Measurements from ENCODE around the gene FBXL13. TPM values are rescaled to one million over a fixed set of nuclear protein-coding genes. Genes with fewer than 3 reads are reported as not detected.

Gene FBXL13
- total RNA-seq, 1 experiment from 2014 or later, result 1.3 TPM

DNA sequence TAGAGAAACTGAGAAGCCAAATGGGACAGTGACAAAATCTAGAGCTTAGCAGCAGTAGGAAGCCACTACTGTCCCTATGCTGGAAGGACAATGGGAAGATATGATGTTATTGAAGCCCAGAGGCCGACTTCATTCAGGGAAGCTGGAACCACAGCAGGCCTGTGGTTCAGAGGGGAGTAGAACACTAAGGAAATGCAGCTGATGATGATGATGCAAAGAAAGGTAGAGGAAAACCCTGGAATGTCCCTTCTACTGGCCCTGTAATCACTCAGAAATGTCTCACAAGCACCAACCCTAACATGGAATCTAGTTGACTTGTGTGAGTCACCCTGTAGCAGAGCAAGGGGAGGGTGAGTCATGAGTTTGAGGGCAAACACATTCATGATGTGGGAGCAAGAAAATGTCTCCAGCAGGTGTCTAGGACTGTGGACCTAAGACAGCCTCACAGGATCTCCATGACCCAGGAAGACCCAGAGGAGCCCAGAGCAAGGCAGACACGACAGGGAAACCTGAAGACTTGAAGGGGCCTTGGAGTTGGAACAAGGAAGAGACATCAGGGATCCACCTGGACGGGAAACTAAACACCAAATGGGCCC lies 198.8 kb downstream of the FBXL13 start:
- Histone ChIP-seq H3K4me3 (no peak overlapping the region), H3K36me3 (no peaks in the 10 kb centered on the region), H3K27me3 (no peaks in the 10 kb centered on the region), H3K9me3 (no peaks in the 10 kb centered on the region)
- peak; percentile 81 for DNase-seq

- H3K9me3 ChIP-seq, result no peaks in the 10 kb centered on the region
- DNase-seq, result no peak
- H3K4me3 ChIP-seq, result no peak overlapping the region
- no peaks in the 10 kb centered on the region for H3K36me3 ChIP-seq
- H3K27me3 ChIP-seq, result no peaks in the 10 kb centered on the region
Measured at GRCh38 chr7:102874966-102875365, 199.6 kb downstream of the FBXL13 start.

GRCh38 chr7:102874166-102874829 lies 200.3 kb downstream of the FBXL13 start:
- no peaks in the 10 kb centered on the region for H3K9me3 ChIP-seq
- DNase-seq, result peak; percentile 49
- H3K27me3 ChIP-seq, result no peaks in the 10 kb centered on the region
- no peaks in the 10 kb centered on the region for H3K36me3 ChIP-seq
- no peak overlapping the region for H3K4me3 ChIP-seq

DNA sequence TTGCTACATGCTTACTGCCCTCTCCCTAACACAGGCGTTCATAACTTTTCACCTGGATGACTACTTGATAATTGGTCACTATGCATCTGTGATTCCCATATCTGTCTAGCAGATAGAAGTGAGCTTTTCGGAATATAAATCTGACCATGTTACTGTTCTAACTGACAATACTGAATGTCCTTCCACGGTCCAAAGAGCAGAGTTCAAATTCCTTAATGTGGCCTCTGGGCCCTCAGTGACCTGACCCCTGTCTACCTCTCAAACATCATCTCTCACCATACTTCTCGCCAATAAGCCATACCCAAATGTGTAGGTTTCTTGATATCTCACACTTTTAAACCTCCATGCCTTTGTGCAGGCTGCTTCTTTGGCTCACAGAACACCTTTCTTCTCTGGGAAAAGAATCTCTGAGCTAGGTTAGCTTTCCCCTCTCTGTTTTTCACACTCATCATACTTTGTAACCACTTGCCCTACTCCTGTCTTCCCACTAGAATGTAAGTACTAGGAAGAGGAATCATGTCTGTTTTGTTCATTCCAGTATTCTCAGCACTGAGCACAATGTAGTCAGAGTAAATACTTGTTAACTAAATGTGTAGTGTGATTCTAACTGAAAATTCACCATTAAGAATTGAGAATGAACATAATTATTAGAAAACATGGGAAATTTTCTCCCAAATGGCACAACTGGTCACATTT lies 201.0 kb downstream of the FBXL13 start:
- H3K36me3 ChIP-seq, result no peaks in the 10 kb centered on the region
- no peaks in the 10 kb centered on the region for H3K27me3 ChIP-seq
- no peak for DNase-seq
- H3K4me3 ChIP-seq, result no peak overlapping the region
- H3K9me3 ChIP-seq, result no peaks in the 10 kb centered on the region

- Histone ChIP-seq H3K4me3 (no peak overlapping the region), H3K27me3 (no peaks in the 10 kb centered on the region), H3K36me3 (no peaks in the 10 kb centered on the region), H3K9me3 (no peaks in the 10 kb centered on the region)
- DNase-seq, result peak; percentile 28
Measured at GRCh38 chr7:102872460-102872859, 202.1 kb downstream of the FBXL13 start.

GRCh38 chr7:102869195-102869594 lies 205.4 kb downstream of the FBXL13 start:
- no peak for DNase-seq
- Histone ChIP-seq H3K36me3 (no peaks in the 10 kb centered on the region), H3K4me3 (no peak overlapping the region), H3K27me3 (no peaks in the 10 kb centered on the region), H3K9me3 (no peaks in the 10 kb centered on the region)

GRCh38 chr7:102866535-102867215 lies 207.9 kb downstream of the FBXL13 start:
- DNase-seq, result no peak
- no peaks in the 10 kb centered on the region for H3K27me3 ChIP-seq
- no peaks in the 10 kb centered on the region for H3K36me3 ChIP-seq
- H3K4me3 ChIP-seq, result no peak overlapping the region
- H3K9me3 ChIP-seq, result no peaks in the 10 kb centered on the region

GRCh38 chr7:102864958-102865357 lies 209.6 kb downstream of the FBXL13 start:
- Histone ChIP-seq H3K36me3 (no peaks in the 10 kb centered on the region), H3K27me3 (no peaks in the 10 kb centered on the region), H3K4me3 (no peak overlapping the region), H3K9me3 (no peaks in the 10 kb centered on the region)
- DNase-seq, result no peak

DNA sequence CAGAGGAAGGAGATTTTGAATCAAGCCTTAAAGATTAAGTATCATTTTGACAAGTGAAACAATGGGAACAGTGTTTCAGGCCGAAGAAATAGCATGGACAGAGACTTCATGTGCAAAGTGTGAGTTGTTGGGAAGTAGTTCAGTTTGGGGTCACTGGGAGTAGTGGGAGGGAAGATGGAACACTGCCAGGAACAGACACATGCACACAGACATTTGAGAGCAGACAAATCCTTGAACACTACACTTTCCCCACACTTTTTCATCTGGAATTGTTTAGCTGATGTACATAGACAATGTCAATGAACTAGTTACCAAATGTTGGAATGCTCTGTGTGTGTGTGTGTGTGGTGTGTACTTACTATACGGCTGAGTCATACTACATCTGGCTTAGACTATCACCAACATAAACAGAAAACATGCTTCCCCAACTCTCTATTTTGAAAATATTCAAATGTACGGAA lies 214.2 kb downstream of the FBXL13 start:
- Histone ChIP-seq H3K4me3 (no peak overlapping the region), H3K9me3 (no peaks in the 10 kb centered on the region), H3K36me3 (no peaks in the 10 kb centered on the region), H3K27me3 (no peaks in the 10 kb centered on the region)
- no peak for DNase-seq

DNA sequence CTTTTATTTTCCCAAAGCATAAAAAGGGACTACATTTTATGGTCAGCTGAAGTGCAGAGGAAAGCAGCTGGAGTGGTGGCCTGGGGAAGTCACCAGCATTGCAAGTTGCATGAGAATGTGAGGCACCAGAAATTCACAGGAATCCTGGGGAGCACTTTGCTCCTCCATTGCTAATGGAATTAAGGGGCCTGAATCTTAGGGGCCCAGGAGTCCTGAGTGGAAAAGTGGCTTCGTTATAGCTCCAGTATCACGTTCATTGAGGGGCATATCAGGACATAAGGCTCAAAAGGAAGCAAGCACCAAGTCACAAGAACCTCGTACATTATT lies 214.8 kb downstream of the FBXL13 start:
- Histone ChIP-seq H3K4me3 (no peak overlapping the region), H3K36me3 (no peaks in the 10 kb centered on the region), H3K27me3 (no peaks in the 10 kb centered on the region), H3K9me3 (no peaks in the 10 kb centered on the region)
- no peak for DNase-seq

DNA sequence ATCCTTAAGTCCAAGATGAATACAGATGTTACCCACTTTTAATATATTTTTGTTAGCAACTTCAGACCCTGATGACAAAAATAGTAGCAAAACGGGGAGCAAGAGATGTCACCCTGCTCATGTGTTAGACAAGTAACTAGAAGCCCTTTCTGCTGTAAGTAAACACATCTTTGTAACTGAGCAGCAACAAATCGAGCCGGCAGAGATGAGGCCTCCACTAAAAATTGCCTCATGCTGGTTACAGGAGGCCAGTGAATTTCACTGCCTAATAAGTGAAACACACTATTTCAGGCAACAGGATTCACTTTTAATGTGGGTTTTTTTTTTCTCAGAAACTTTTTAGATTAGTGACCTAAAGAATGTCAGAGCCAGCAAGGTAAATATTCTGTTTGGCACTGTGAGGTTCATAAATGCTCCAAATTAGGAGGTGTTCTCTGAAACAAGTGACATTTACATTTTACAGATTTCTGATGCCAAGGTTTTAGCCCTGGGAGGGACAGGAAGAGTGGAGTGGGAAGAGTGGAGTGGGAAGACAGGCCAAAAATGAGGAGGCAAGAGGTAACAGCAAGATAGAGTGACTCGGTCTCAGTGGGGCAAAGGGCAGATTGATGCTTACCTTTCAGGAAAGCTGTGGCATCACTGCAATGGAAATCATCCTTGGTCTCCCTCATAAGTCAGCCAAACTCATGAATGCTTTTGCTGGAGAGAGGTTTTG lies 215.4 kb downstream of the FBXL13 start:
- Histone ChIP-seq H3K27me3 (no peaks in the 10 kb centered on the region), H3K4me3 (no peak overlapping the region), H3K36me3 (no peaks in the 10 kb centered on the region), H3K9me3 (no peaks in the 10 kb centered on the region)
- no peak for DNase-seq

GRCh38 chr7:102856036-102856435 lies 218.6 kb downstream of the FBXL13 start:
- no peaks in the 10 kb centered on the region for H3K9me3 ChIP-seq
- no peaks in the 10 kb centered on the region for H3K27me3 ChIP-seq
- DNase-seq, result no peak
- H3K36me3 ChIP-seq, result no peaks in the 10 kb centered on the region
- no peak overlapping the region for H3K4me3 ChIP-seq

- no peak for DNase-seq
- Histone ChIP-seq H3K27me3 (no peaks in the 10 kb centered on the region), H3K9me3 (no peaks in the 10 kb centered on the region), H3K4me3 (no peak overlapping the region), H3K36me3 (no peaks in the 10 kb centered on the region)
Measured at GRCh38 chr7:102849538-102849937, 225.1 kb downstream of the FBXL13 start.

DNA sequence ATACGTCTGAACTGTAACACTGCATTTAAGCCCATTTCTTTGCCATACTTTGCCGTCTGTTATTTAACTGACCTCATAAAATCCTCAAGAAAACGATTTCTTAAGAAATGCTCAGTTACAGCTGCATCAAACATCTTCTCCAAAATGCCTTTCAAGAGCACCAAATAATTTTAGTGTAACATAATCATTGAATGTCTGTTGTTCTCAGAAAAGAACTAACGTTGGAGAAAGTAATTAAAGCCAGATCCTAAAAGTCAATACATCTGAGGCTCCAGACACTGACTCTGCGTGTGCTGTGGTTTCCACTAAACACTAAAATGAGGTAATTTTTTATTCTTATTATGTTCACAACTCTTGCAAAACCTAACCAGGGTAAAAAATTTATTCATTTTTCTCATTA lies 225.5 kb downstream of the FBXL13 start:
- H3K27me3 ChIP-seq, result no peaks in the 10 kb centered on the region
- H3K4me3 ChIP-seq, result no peak overlapping the region
- no peak for DNase-seq
- no peaks in the 10 kb centered on the region for H3K9me3 ChIP-seq
- H3K36me3 ChIP-seq, result no peaks in the 10 kb centered on the region

- Histone ChIP-seq H3K27me3 (no peaks in the 10 kb centered on the region), H3K36me3 (no peaks in the 10 kb centered on the region)
- DNase-seq, result no peak
Measured at GRCh38 chr7:102845346-102845745, 229.2 kb downstream of the FBXL13 start.

GRCh38 chr7:102843850-102844249 lies 230.7 kb downstream of the FBXL13 start:
- no peaks in the 10 kb centered on the region for H3K27me3 ChIP-seq
- no peaks in the 10 kb centered on the region for H3K36me3 ChIP-seq
- H3K9me3 ChIP-seq, result no peaks in the 10 kb centered on the region
- DNase-seq, result no peak
- H3K4me3 ChIP-seq, result no peak overlapping the region

More at GRCh38 chr7:102845346-102845745, 229.2 kb downstream of the FBXL13 start:
- no peaks in the 10 kb centered on the region for H3K9me3 ChIP-seq
- no peak overlapping the region for H3K4me3 ChIP-seq

GRCh38 chr7:102842284-102842683 lies 232.3 kb downstream of the FBXL13 start:
- Histone ChIP-seq H3K27me3 (no peaks in the 10 kb centered on the region), H3K4me3 (no peak overlapping the region), H3K9me3 (no peaks in the 10 kb centered on the region), H3K36me3 (no peaks in the 10 kb centered on the region)
- DNase-seq, result no peak
